ENCODE results near the gene ZNF649. TPM values are rescaled to one million over a fixed set of nuclear protein-coding genes. Genes with fewer than 3 reads are reported as not detected.

The ZNF649 gene
- total and polyA plus RNA-seq, 10 of the 15 experiments (the other 5 are each of a cell fraction or from before 2014, with no cell fraction given): 0.87 to 9.7 (median 4.7) TPM

DNA sequence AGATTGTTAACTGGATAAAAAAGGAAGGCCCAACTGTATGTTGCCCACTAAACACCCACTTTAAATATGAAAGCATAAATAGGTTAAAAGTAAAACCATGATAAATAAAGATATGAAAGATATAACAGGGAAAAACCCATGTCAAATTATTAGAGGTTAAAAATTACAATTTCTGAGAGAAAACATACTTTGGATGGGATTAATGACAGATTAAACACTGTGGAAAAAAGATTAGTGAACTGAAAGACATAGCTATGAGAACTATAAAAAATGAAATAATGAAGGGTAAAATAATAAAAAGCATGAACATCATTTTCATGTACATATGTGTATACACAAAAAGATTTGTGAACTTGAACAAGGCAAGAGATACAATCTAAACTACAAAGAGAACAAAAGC, 14.9 kb downstream of the ZNF649 start:
- Histone ChIP-seq H3K36me3 (ENCODE audit: control insufficient read depth in 2 of 2, insufficient read depth in 2 of 2, low read length in 1 of 2) (peaks cover 7 to 28% of the 10 kb centered on the region in 2 experiments), H3K79me2 (ENCODE audit: control insufficient read depth, insufficient read depth, low read length) (no peaks in the 10 kb centered on the region), H3K27me3 (replicated peaks in 1 of 2; ENCODE audit: control insufficient read depth in 2 of 2, insufficient read depth in 2 of 2, low read length in 1 of 2) (no peaks in the 10 kb centered on the region), H3K9me3 (replicated peaks; ENCODE audit: control insufficient read depth, insufficient read depth, low read length) (peaks cover 39% of the 10 kb centered on the region), H4K20me1 (ENCODE audit: control insufficient read depth, insufficient read depth) (no peaks in the 10 kb centered on the region), H3K4me3 (no peak overlapping the region), H3K4me1 (ENCODE audit: control insufficient read depth, insufficient read depth, low read length) (no peaks in the 10 kb centered on the region), H3K27ac (ENCODE audit: control insufficient read depth, insufficient read depth) (no peak overlapping the region), H3K9ac (ENCODE audit: control insufficient read depth, insufficient read depth, low read length) (no peak overlapping the region), H2AFZ (ENCODE audit: control insufficient read depth, low read depth, low read length) (no peak overlapping the region), H3K4me2 (ENCODE audit: control insufficient read depth, insufficient read depth) (no peak overlapping the region)
- CTCF ChIA-PET: no interaction called here
- FAIRE-seq (no peak), DNase-seq (ENCODE audit: low read depth, low spot score) (no peak), ATAC-seq (no peak)
- in situ Hi-C loops (cut with MboI) (no loop called here), intact Hi-C loops (cut with micrococcal nuclease; ENCODE audit: unreplicated experiment) (no loop called here)
- no TSS peak for BruUV-seq (replicated peaks)
- POLR2A ChIA-PET: no interaction called here
- RAD21 ChIA-PET (ENCODE audit: unreplicated experiment): no interaction called here
- SMC1A ChIA-PET (ENCODE audit: uncharacterized antibody, unreplicated experiment): no interaction called here
- TF ChIP-seq GATAD2B (conservative IDR thresholded peaks at IDR 0.05; ENCODE audit: low read depth): no peak
- TF ChIP-seq BCL11A (IDR thresholded peaks at IDR 0.05; ENCODE audit: low read depth, low read length): no peak
- no peak for TF ChIP-seq CBX5 (IDR thresholded peaks at IDR 0.05; ENCODE audit: low read depth)
- TF ChIP-seq ZNF24 (IDR thresholded peaks at IDR 0.05): no peak
- TF ChIP-seq IKZF1 (conservative IDR thresholded peaks at IDR 0.05): no peak
- no peak for TF ChIP-seq MEF2B (IDR thresholded peaks at IDR 0.05; ENCODE audit: partially characterized antibody, poor library complexity, severe bottlenecking)

DNA sequence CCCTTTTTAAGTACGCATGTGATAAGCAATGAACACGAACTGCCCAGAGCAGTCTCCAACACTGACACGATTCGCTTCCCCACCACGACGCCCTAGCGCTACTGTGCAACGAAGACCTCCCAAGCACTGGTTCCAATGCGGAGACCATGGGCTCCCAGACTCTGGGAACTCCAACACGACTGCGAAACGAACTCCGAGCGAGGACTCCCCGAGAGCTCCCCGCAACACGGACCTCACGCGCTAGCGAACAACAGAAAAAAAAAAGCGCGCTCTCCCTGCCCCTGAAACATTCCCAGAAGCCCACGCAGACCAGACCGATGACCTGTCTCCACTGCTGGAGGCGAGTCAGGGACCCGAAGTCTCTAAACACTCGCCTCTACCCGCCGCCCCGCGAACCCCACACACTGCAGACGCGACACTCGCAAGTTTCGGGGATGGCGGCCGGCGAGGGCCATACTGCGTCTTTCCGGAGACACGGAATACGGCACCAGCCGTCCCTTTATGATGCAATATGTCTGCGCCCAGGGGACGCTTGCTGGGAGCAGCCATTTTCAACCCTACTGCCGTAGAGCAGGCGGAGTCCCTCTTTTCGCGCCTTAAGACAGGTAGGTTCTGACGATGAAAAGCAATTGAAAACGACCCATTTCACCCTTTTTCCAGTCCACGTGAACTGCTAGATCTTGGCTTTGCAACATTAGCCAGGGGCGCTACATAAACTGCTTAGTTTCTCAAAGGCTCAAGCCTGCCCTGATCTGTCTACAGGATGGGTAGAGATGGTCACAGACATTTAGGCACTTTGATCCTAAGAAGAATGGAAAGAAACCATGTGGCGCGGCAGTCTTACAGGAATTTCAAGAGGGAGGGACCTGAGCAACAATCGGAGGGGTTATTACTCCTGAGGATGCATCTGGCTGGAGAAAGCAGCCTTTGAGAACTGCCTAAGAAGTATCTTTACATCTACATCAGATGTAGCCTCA, 17.0 kb downstream of the ZNF649 start, which contains the start of gene ZNF577:
TSS of gene ZNF577 (minus strand) at position 430 of the 977 bp plus-strand sequence. CDS start 7,569 bp downstream, outside the sequence.
- Histone ChIP-seq H3K9ac (ENCODE audit: control insufficient read depth, insufficient read depth, low read length) (no peak within 1 kb of the TSS), H2AFZ (ENCODE audit: control insufficient read depth, low read depth, low read length) (peak within 1 kb of the TSS; percentile 24; the same call in 1 of the 2 replicates), H3K4me2 (ENCODE audit: control insufficient read depth, insufficient read depth) (0 out of 2 replicates have a peak within 1 kb of the TSS, but pooled peaks have one; percentile 7), H3K4me3 (0 out of 2 replicates have a peak within 1 kb of the TSS, but pooled peaks have one; percentile 20), H3K79me2 (ENCODE audit: control insufficient read depth, insufficient read depth, low read length) (no peaks in the 10 kb centered on the region), H4K20me1 (ENCODE audit: control insufficient read depth, insufficient read depth) (no peaks in the 10 kb centered on the region), H3K36me3 (ENCODE audit: control insufficient read depth in 2 of 2, insufficient read depth in 2 of 2, low read length in 1 of 2) (peaks cover 7 to 13% of the 10 kb centered on the region in 2 experiments), H3K27me3 (replicated peaks in 1 of 2; ENCODE audit: control insufficient read depth in 2 of 2, insufficient read depth in 2 of 2, low read length in 1 of 2) (no peaks in the 10 kb centered on the region), H3K9me3 (replicated peaks; ENCODE audit: control insufficient read depth, insufficient read depth, low read length) (peaks cover 31% of the 10 kb centered on the region), H3K4me1 (ENCODE audit: control insufficient read depth, insufficient read depth, low read length) (no peaks in the 10 kb centered on the region), H3K27ac (ENCODE audit: control insufficient read depth, insufficient read depth) (no peak within 1 kb of the TSS)
- SMC1A ChIA-PET (ENCODE audit: uncharacterized antibody, unreplicated experiment): no interaction called here
- intact Hi-C loops (cut with micrococcal nuclease; ENCODE audit: unreplicated experiment) (no loop called here), in situ Hi-C loops (cut with MboI) (no loop called here)
- no peak for FAIRE-seq
- WGBS (ENCODE audit: insufficient coverage, insufficient replicate concordance, low lambda C conversion rate, missing lambda C conversion rate): 97% methylated on average over 55 of the region's 56 CpGs
- POLR2A ChIA-PET: no interaction called here
- CTCF ChIA-PET: no interaction called here
- BruUV-seq (replicated peaks): no TSS peak
- RAD21 ChIA-PET (ENCODE audit: unreplicated experiment): no interaction called here
- DNase-seq (ENCODE audit: low read depth, low spot score): no peak
- ATAC-seq: no peak; the same call in 2 of the 3 replicates
- TF ChIP-seq SRF (IDR thresholded peaks at IDR 0.05; ENCODE audit: low read depth in 2 of 2, low read length in 2 of 2): no peak
- TF ChIP-seq NR2C2 (IDR thresholded peaks at IDR 0.05; ENCODE audit: borderline replicate concordance, control insufficient read depth, insufficient read length, low read depth): no peak
- no peak for TF ChIP-seq SPI1 (IDR thresholded peaks at IDR 0.05; ENCODE audit: borderline replicate concordance, insufficient read depth, low read depth, low read length)
- no peak for TF ChIP-seq IKZF1 (conservative IDR thresholded peaks at IDR 0.05)
- TF ChIP-seq NR2F1 (conservative IDR thresholded peaks at IDR 0.05): no peak
- TF ChIP-seq, protein P1, sequence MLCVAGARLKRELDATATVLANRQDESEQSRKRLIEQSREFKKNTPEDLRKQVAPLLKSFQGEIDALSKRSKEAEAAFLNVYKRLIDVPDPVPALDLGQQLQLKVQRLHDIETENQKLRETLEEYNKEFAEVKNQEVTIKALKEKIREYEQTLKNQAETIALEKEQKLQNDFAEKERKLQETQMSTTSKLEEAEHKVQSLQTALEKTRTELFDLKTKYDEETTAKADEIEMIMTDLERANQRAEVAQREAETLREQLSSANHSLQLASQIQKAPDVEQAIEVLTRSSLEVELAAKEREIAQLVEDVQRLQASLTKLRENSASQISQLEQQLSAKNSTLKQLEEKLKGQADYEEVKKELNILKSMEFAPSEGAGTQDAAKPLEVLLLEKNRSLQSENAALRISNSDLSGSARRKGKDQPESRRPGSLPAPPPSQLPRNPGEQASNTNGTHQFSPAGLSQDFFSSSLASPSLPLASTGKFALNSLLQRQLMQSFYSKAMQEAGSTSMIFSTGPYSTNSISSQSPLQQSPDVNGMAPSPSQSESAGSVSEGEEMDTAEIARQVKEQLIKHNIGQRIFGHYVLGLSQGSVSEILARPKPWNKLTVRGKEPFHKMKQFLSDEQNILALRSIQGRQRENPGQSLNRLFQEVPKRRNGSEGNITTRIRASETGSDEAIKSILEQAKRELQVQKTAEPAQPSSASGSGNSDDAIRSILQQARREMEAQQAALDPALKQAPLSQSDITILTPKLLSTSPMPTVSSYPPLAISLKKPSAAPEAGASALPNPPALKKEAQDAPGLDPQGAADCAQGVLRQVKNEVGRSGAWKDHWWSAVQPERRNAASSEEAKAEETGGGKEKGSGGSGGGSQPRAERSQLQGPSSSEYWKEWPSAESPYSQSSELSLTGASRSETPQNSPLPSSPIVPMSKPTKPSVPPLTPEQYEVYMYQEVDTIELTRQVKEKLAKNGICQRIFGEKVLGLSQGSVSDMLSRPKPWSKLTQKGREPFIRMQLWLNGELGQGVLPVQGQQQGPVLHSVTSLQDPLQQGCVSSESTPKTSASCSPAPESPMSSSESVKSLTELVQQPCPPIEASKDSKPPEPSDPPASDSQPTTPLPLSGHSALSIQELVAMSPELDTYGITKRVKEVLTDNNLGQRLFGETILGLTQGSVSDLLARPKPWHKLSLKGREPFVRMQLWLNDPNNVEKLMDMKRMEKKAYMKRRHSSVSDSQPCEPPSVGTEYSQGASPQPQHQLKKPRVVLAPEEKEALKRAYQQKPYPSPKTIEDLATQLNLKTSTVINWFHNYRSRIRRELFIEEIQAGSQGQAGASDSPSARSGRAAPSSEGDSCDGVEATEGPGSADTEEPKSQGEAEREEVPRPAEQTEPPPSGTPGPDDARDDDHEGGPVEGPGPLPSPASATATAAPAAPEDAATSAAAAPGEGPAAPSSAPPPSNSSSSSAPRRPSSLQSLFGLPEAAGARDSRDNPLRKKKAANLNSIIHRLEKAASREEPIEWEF (IDR thresholded peaks at IDR 0.05; ENCODE audit: insufficient replicate concordance, low read depth, low read length): no peak
